Muscle layer of duodenum (tissue), 2 donors: ENCODE results near the gene GALNTL6.

Source experiments
- H3K27ac ChIP-seq: one replicate; pipeline ENCODE4 v1.7.0; 2013; ENCODE audit warnings: mild to moderate bottlenecking, low read length
- H3K27me3 ChIP-seq: one replicate; pipeline ENCODE4 v1.7.0; 2013; ENCODE audit warnings: low read depth, mild to moderate bottlenecking, control low read depth, low read length
- H3K36me3 ChIP-seq, 2 donors: one replicate each; pipeline ENCODE4 v1.7.0; 2013; ENCODE audit warnings: low read length in 2 of 2, control low read depth in 1 of 2, mild to moderate bottlenecking in 1 of 2; ENCODE audit not compliant: insufficient read depth in 2 of 2, control insufficient read depth in 1 of 2
- H3K4me1 ChIP-seq, 2 donors: one replicate each; pipeline ENCODE4 v1.7.0; 2013; ENCODE audit warnings: low read length in 2 of 2, mild to moderate bottlenecking in 2 of 2, control low read depth in 1 of 2, moderate library complexity in 1 of 2; ENCODE audit not compliant: insufficient read depth in 2 of 2, control insufficient read depth in 1 of 2
- H3K4me3 ChIP-seq, 2 donors: one replicate each; pipeline ENCODE4 v1.7.0; 2013; ENCODE audit warnings: low read length in 2 of 2, low read depth in 1 of 2, mild to moderate bottlenecking in 1 of 2
- H3K9me3 ChIP-seq, 2 donors: one replicate each; pipeline ENCODE4 v1.7.0; 2013; ENCODE audit warnings: low read length in 2 of 2, control low read depth in 1 of 2, mild to moderate bottlenecking in 1 of 2; ENCODE audit not compliant: control insufficient read depth in 1 of 2
- donor health status: healthy.

The GALNTL6 gene

GRCh38 chr4:172348426-172348825 is 535.2 kb downstream of the GALNTL6 start:
- Histone ChIP-seq H3K36me3 (no peaks in the 10 kb centered on the region), H3K9me3 (no peaks in the 10 kb centered on the region), H3K27me3 (no peaks in the 10 kb centered on the region), H3K4me1 (peaks cover 0 to 3% of the 10 kb centered on the region in 2 donors), H3K4me3 (no peak overlapping the region), H3K27ac (no peak overlapping the region)

DNA sequence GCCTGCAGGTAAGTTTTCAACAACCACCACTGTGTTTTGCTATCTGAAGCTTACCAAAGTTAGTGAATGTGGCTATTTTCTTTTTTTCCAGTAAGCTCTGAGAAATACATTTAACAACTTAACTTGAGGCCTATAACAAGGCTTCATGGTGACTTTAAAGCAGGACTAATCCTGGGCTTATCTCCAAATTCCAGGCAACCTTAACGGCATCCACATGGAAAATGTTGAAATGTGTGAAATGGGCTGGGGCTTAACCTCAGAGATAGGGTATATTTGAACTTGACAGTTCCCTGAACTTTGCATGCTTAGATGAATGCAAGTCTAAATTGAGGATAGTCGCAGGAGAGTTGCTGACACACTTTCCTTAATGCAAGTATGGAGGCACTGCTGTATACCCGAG is 539.2 kb downstream of the GALNTL6 start:
- Histone ChIP-seq H3K27me3 (no peaks in the 10 kb centered on the region), H3K27ac (no peak overlapping the region), H3K4me3 (no peak overlapping the region), H3K36me3 (no peaks in the 10 kb centered on the region), H3K4me1 (no peaks in the 10 kb centered on the region), H3K9me3 (no peaks in the 10 kb centered on the region)

DNA sequence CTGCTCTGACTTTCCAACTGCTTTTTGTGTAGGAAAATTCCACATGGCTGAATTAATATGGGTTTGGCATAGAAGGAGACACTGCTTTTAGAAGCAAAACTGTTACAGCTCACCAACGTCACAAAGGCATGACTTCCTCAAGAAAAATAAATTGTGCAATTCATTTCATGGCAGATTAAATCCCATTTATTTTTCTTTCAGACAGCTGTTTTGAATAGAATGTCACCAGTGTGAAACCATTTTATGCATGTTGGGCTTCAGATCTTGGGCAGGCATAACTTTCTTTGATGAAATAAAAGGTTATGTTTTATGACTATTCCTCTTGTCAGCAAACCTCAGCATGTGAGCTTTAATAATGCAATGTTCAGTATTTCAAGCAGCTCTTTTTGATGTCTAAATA is 542.8 kb downstream of the GALNTL6 start:
- no peak overlapping the region for H3K4me3 ChIP-seq
- no peaks in the 10 kb centered on the region for H3K36me3 ChIP-seq
- no peaks in the 10 kb centered on the region for H3K4me1 ChIP-seq
- no peak overlapping the region for H3K27ac ChIP-seq
- H3K27me3 ChIP-seq = no peaks in the 10 kb centered on the region
- H3K9me3 ChIP-seq = no peaks in the 10 kb centered on the region

GRCh38 chr4:172357006-172357540 is 543.9 kb downstream of the GALNTL6 start:
- H3K4me1 ChIP-seq = no peaks in the 10 kb centered on the region
- no peaks in the 10 kb centered on the region for H3K36me3 ChIP-seq
- no peak overlapping the region for H3K4me3 ChIP-seq
- no peaks in the 10 kb centered on the region for H3K27me3 ChIP-seq
- no peaks in the 10 kb centered on the region for H3K9me3 ChIP-seq
- no peak overlapping the region for H3K27ac ChIP-seq

DNA sequence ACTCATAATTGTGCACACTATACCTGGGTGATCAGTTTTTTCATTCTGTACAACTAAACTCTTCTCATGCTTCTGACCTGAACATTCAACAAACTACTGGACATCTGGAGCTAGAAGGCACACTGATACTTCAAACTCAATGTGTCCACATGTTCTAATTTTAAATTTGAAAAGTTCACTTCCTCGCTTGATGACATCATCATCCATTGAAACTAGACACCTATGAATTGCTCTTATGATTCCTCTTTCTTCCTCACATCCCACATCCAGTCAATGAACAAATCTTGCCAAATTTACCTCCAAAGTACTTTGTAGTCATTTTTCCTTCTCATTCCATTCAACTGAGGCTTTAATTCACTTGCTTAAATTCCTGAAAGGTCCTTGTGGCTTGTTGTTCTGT is 549.4 kb downstream of the GALNTL6 start:
- Histone ChIP-seq H3K36me3 (no peaks in the 10 kb centered on the region), H3K27me3 (no peaks in the 10 kb centered on the region), H3K9me3 (no peaks in the 10 kb centered on the region), H3K4me3 (no peak overlapping the region), H3K4me1 (no peaks in the 10 kb centered on the region), H3K27ac (no peak overlapping the region)

GRCh38 chr4:172369471-172369959 is 556.3 kb downstream of the GALNTL6 start:
- no peaks in the 10 kb centered on the region for H3K27me3 ChIP-seq

DNA sequence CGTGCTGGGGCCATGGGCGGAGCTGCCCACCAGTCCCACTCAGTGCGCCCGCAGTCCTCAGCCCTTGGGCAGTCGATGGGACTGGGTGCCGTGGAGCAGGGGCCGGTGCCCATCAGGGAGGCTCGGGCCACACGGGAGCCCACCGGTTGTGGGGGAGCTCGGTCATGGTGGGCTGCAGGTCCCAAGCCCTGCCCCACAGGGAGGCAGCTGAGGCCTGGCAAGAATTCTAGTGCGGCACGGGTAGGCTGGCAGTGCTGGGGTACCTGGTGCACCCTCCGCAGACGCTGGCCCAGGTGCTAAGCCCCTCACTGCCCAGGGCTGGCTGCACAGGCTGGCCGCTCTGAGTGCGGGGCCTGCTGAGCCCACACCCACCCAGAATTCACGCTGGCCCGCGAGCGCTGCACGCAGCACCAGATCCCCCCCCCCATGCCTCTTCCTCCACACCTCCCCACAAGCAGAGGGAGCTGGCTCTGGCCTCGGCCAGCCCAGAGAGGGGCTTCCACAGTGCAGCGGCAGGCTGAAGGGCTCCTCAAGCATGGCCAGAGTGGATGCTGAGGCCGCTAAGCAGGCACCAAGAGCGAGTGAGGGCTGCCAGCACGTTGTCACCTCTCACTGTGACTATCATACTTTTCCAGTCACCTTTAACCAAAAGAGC is 564.4 kb downstream of the GALNTL6 start:
- Histone ChIP-seq H3K36me3 (no peaks in the 10 kb centered on the region), H3K27ac (no peak overlapping the region), H3K4me1 (no peaks in the 10 kb centered on the region), H3K4me3 (no peak overlapping the region), H3K27me3 (no peaks in the 10 kb centered on the region), H3K9me3 (peaks cover 0 to 3% of the 10 kb centered on the region in 2 donors)

More at GRCh38 chr4:172369471-172369959, 556.3 kb downstream of the GALNTL6 start:
- H3K27ac ChIP-seq = no peak overlapping the region
- H3K4me1 ChIP-seq = no peaks in the 10 kb centered on the region
- no peak overlapping the region for H3K4me3 ChIP-seq
- H3K9me3 ChIP-seq = peaks cover 0 to 5% of the 10 kb centered on the region in 2 donors
- no peaks in the 10 kb centered on the region for H3K36me3 ChIP-seq

- H3K9me3 ChIP-seq = peaks cover 0 to 3% of the 10 kb centered on the region in 2 donors
- no peak overlapping the region for H3K4me3 ChIP-seq
- no peaks in the 10 kb centered on the region for H3K36me3 ChIP-seq
- no peaks in the 10 kb centered on the region for H3K4me1 ChIP-seq
- H3K27ac ChIP-seq = no peak overlapping the region
- H3K27me3 ChIP-seq = no peaks in the 10 kb centered on the region
Measured at GRCh38 chr4:172379834-172380233, 566.6 kb downstream of the GALNTL6 start.

- Histone ChIP-seq H3K9me3 (no peaks in the 10 kb centered on the region), H3K4me1 (no peaks in the 10 kb centered on the region), H3K27me3 (no peaks in the 10 kb centered on the region), H3K36me3 (no peaks in the 10 kb centered on the region), H3K27ac (no peak overlapping the region), H3K4me3 (no peak overlapping the region)
Measured at GRCh38 chr4:172390331-172390730, 577.1 kb downstream of the GALNTL6 start.

GRCh38 chr4:172392741-172393140 is 579.5 kb downstream of the GALNTL6 start:
- no peak overlapping the region for H3K27ac ChIP-seq

GRCh38 chr4:172393220-172393619 is 580.0 kb downstream of the GALNTL6 start:
- no peaks in the 10 kb centered on the region for H3K27me3 ChIP-seq
- no peaks in the 10 kb centered on the region for H3K4me1 ChIP-seq
- no peaks in the 10 kb centered on the region for H3K9me3 ChIP-seq
- no peak overlapping the region for H3K27ac ChIP-seq
- H3K36me3 ChIP-seq = no peaks in the 10 kb centered on the region
- H3K4me3 ChIP-seq = no peak overlapping the region

More at GRCh38 chr4:172392741-172393140, 579.5 kb downstream of the GALNTL6 start:
- Histone ChIP-seq H3K9me3 (no peaks in the 10 kb centered on the region), H3K36me3 (no peaks in the 10 kb centered on the region), H3K4me1 (no peaks in the 10 kb centered on the region), H3K27me3 (no peaks in the 10 kb centered on the region), H3K4me3 (no peak overlapping the region)

DNA sequence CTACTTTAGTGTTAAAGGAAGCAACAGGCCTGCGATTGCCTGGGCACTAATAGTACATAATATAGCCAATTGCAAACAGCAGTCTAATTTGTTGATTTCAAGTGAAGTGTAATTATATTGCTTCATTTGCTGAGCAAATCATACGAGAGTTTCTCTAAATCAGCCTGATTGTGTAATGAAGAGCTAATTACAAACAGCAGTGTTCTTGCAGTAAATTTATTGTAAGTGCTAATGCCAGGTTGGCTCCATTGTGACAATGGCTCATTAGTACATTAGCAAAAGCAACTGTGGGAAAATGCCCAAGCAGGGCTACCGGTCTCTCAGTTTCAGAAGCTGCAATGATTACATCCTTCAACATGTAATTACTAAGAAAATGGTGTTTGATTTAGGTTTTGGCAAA is 591.5 kb downstream of the GALNTL6 start:
- Histone ChIP-seq H3K27me3 (no peaks in the 10 kb centered on the region), H3K9me3 (no peaks in the 10 kb centered on the region), H3K36me3 (no peaks in the 10 kb centered on the region), H3K4me1 (no peaks in the 10 kb centered on the region), H3K4me3 (no peak overlapping the region), H3K27ac (no peak overlapping the region)
